Prostate gland (tissue), 2 donors: ENCODE results near the gene RETREG2.
"Not testable (repeated sequence)": the region's sequence is repeated elsewhere in the genome, so short reads cannot be mapped to it uniquely, and the experiment has no call there.

Experiments
- POLR2A ChIP-seq: fragments of 450-650 bp; IDR thresholded peaks from one replicate; pipeline ENCODE4 v1.6.1; 2016; ENCODE audit warnings: antibody characterized with exemption, mild to moderate bottlenecking
- TF ChIP-seq, protein P1 (sequence below), 4 experiments: fragments of 200-600 bp in 2 of 4; fragments of 450-650 bp in 2 of 4; sonication (generic) in 2 of 4; IDR thresholded peaks; 1 replicate in 3 of 4; 2 replicates in 1 of 4; pipeline ENCODE4 v1.5.1; 2016 to 2019; ENCODE audit warnings: antibody characterized with exemption in 4 of 4, mild to moderate bottlenecking in 2 of 4, moderate library complexity in 2 of 4

GRCh38 chr2:219200502-219201326 lies 22.6 kb downstream of the RETREG2 start:
- TF ChIP-seq POLR2A = not testable (repeated sequence)
- TF ChIP-seq, protein P1, sequence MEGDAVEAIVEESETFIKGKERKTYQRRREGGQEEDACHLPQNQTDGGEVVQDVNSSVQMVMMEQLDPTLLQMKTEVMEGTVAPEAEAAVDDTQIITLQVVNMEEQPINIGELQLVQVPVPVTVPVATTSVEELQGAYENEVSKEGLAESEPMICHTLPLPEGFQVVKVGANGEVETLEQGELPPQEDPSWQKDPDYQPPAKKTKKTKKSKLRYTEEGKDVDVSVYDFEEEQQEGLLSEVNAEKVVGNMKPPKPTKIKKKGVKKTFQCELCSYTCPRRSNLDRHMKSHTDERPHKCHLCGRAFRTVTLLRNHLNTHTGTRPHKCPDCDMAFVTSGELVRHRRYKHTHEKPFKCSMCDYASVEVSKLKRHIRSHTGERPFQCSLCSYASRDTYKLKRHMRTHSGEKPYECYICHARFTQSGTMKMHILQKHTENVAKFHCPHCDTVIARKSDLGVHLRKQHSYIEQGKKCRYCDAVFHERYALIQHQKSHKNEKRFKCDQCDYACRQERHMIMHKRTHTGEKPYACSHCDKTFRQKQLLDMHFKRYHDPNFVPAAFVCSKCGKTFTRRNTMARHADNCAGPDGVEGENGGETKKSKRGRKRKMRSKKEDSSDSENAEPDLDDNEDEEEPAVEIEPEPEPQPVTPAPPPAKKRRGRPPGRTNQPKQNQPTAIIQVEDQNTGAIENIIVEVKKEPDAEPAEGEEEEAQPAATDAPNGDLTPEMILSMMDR (IDR thresholded peaks at IDR 0.05) = not testable (repeated sequence)
